HepG2 (cell line): ENCODE data around the gene HOXD3. TPM values are rescaled to one million over a fixed set of nuclear protein-coding genes. Genes with fewer than 3 reads are reported as not detected.

ENCODE experiments used
- CENPX ChIP-seq: sonication (generic); formaldehyde crosslinking; IDR thresholded peaks from 2 replicates; pipeline ENCODE4 v1.9.0; 2021; ENCODE audit warnings: mild to moderate bottlenecking, missing genetic modification reagents, moderate library complexity
- GLI4 ChIP-seq: sonication (generic); formaldehyde crosslinking; IDR thresholded peaks from 2 replicates; pipeline ENCODE4 v1.5.1; 2020; ENCODE audit warnings: missing genetic modification reagents, mild to moderate bottlenecking, moderate library complexity, borderline replicate concordance
- HNRNPUL1 ChIP-seq: fragments of 200-400 bp; formaldehyde crosslinking; IDR thresholded peaks from 2 replicates; pipeline ENCODE4 v1.6.1; 2017; ENCODE audit warnings: low read depth, mild to moderate bottlenecking, low read length, moderate library complexity
- ONECUT2 ChIP-seq: sonication (generic); formaldehyde crosslinking; IDR thresholded peaks from 2 replicates; pipeline ENCODE4 v1.4.0; 2020; ENCODE audit warnings: missing genetic modification reagents
- ZBTB40 ChIP-seq, 2 experiments: fragments of 450-650 bp in 1 of 2; sonication (generic) in 1 of 2; formaldehyde crosslinking in 1 of 2; IDR thresholded peaks; 2 replicates each; pipeline versions ENCODE4 v1.6.1 to v1.8.0; 2016 to 2022; ENCODE audit warnings: antibody characterized with exemption in 1 of 2, mild to moderate bottlenecking in 1 of 2, missing genetic modification reagents in 1 of 2
- ZBTB42 ChIP-seq: sonication (generic); formaldehyde crosslinking; IDR thresholded peaks from 2 replicates; pipeline ENCODE4 v1.5.0; 2020; ENCODE audit warnings: mild to moderate bottlenecking, missing genetic modification reagents
- ZNF451 ChIP-seq: sonication (generic); formaldehyde crosslinking; IDR thresholded peaks from 2 replicates; pipeline ENCODE4 v1.5.0; 2020; ENCODE audit warnings: mild to moderate bottlenecking, missing genetic modification reagents
- ZNF646 ChIP-seq: sonication (generic); formaldehyde crosslinking; IDR thresholded peaks from 2 replicates; pipeline ENCODE4 v1.9.0; 2021; ENCODE audit warnings: mild to moderate bottlenecking, missing genetic modification reagents
- ZSCAN20 ChIP-seq: sonication (generic); formaldehyde crosslinking; IDR thresholded peaks from 2 replicates; pipeline ENCODE4 v1.4.0; 2020; ENCODE audit warnings: missing genetic modification reagents, mild to moderate bottlenecking, borderline replicate concordance
- ZZZ3 ChIP-seq: sonication (generic); formaldehyde crosslinking; IDR thresholded peaks from 2 replicates; pipeline ENCODE4 v1.4.0; 2020; ENCODE audit warnings: missing genetic modification reagents, mild to moderate bottlenecking, borderline replicate concordance
- polyA plus RNA-seq, 8 experiments: library from polyadenylated mRNA; depleted of rRNA in 3 of 8; stranded (reverse) in 7 of 8; unstranded in 1 of 8; fragments of >200 nt; fragmentation: Illumina TruSeq in 4 of 8; extraction: Trizol in 4 of 8; gene quantifications; 2 replicates each; pipeline versions ENCODE4 v1.2.1 to v1.2.3, GENCODE V29; 2011 to 2016; ENCODE audit warnings: low read depth in 4 of 8, missing spikeins in 1 of 8, mixed read lengths in 1 of 8; ENCODE audit not compliant: insufficient read depth in 1 of 8
- total RNA-seq, 5 experiments: library from RNA; depleted of rRNA; stranded (reverse); fragments of >200 nt; fragmentation: Illumina TruSeq; extraction: Trizol; gene quantifications; 2 replicates each; pipeline ENCODE4 v1.2.3, GENCODE V29; 2016; ENCODE audit warnings: low read depth in 1 of 5

The HOXD3 gene
- total and polyA plus RNA-seq, 2 of the 13 experiments (the other 11 are each of a cell fraction or from before 2014, with no cell fraction given): 0.05 to 0.09 TPM

GRCh38 chr2:176187899-176188773 is 31.0 kb downstream of the HOXD3 start, which contains the start of gene HOXD1 (continued):
- TF ChIP-seq ZSCAN20 (CRISPR knock-in tag) (no peak), CENPX (CRISPR knock-in tag) (no peak), ZBTB40 (IDR thresholded peaks at IDR 0.05) (0 out of 2 replicates have a peak, but pooled peaks have one; percentile 11), ZBTB40 (CRISPR knock-in tag; IDR thresholded peaks at IDR 0.05) (peak; percentile 91), ZBTB42 (CRISPR knock-in tag) (0 out of 2 replicates have a peak, but pooled peaks have one; percentile 3), ZZZ3 (CRISPR knock-in tag) (no peak; the same call in none of the 2 replicates), HNRNPUL1 (no peak), ONECUT2 (CRISPR knock-in tag) (no peak), GLI4 (CRISPR knock-in tag) (no peak), ZNF451 (peak; percentile 54; the same call in 1 of the 2 replicates), ZNF646 (CRISPR knock-in tag) (no peak)
